HG03439 (cell line): ENCODE results near the gene FBXO2.

Source experiments
- ATAC-seq: cut with Tn5 transposase; IDR thresholded peaks from one replicate; pipeline ENCODE4 v1.9.1; 2021; ENCODE audit warnings: mild to moderate bottlenecking, moderate library complexity; ENCODE audit not compliant: unreplicated experiment

The FBXO2 gene

GRCh38 chr1:11682287-11682771 is 28.1 kb upstream of the FBXO2 start:
- no peak for ATAC-seq

- ATAC-seq = peak; percentile 67
Measured at GRCh38 chr1:11681071-11681771, 27.0 kb upstream of the FBXO2 start, which contains the start of gene MAD2L2. MAD2L2 (minus strand) TSS chr1:11681148; CDS start chr1:11680601, 547 bp downstream.

GRCh38 chr1:11680270-11681070 is 26.2 kb upstream of the FBXO2 start:
- ATAC-seq = peak; percentile 16

- no peak for ATAC-seq
Measured at GRCh38 chr1:11678442-11678841, 24.2 kb upstream of the FBXO2 start.

- ATAC-seq = no peak
Measured at GRCh38 chr1:11676386-11677103, 22.3 kb upstream of the FBXO2 start.

GRCh38 chr1:11675325-11675724 is 21.1 kb upstream of the FBXO2 start:
- ATAC-seq = no peak

- no peak for ATAC-seq
Measured at GRCh38 chr1:11674488-11674887, 20.3 kb upstream of the FBXO2 start.

- no peak for ATAC-seq
Measured at GRCh38 chr1:11673089-11673769, 19.0 kb upstream of the FBXO2 start.

GRCh38 chr1:11671544-11672286 is 17.5 kb upstream of the FBXO2 start:
- ATAC-seq = no peak

GRCh38 chr1:11671205-11671543 is 16.9 kb upstream of the FBXO2 start:
- no peak for ATAC-seq

- no peak for ATAC-seq
Measured at GRCh38 chr1:11670747-11671146, 16.5 kb upstream of the FBXO2 start.

- ATAC-seq = no peak
Measured at GRCh38 chr1:11668516-11668915, 14.3 kb upstream of the FBXO2 start.

- peak; percentile 43 for ATAC-seq
Measured at GRCh38 chr1:11664336-11665065, 10.3 kb upstream of the FBXO2 start.

- ATAC-seq = no peak
Measured at GRCh38 chr1:11661103-11661502, 6.9 kb upstream of the FBXO2 start.

- ATAC-seq = no peak
Measured at GRCh38 chr1:11659748-11660147, 5.5 kb upstream of the FBXO2 start.

- no peak for ATAC-seq
Measured at GRCh38 chr1:11658542-11658941, 4.3 kb upstream of the FBXO2 start.

GRCh38 chr1:11657654-11658053 is 3.4 kb upstream of the FBXO2 start:
- no peak for ATAC-seq

GRCh38 chr1:11654939-11655808 is 945 bp upstream of the FBXO2 start:
- peak; percentile 9 for ATAC-seq

- ATAC-seq = no peak
Measured at GRCh38 chr1:11653861-11654136, 430 bp downstream of the FBXO2 start.
